ENCODE results near the gene CDCP1. TPM values are rescaled to one million over a fixed set of nuclear protein-coding genes. Genes with fewer than 3 reads are reported as not detected.

The CDCP1 gene
- total RNA-seq, 2 experiments from 2014 or later: 1.7 to 1.8 TPM

DNA sequence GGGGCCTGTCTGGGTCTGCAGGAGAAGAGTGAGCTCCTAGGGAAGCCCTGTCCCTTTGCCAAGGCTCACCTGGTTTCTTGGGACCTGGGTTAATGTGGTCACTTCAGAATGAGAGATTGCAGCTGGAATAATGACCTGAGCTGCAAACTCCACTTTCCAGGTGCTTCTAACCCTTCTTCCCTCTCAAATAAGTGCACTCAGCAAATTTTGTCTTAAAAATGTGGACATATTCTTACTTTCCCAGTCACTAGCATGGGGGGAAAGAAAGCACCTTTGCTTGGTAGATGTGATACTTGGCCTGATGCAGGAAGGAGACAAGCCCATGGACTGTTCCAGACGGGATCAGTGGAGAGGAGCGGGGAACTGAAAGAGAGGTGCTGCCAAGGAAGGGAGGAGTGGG, 38.9 kb upstream of the CDCP1 start:
- TF ChIP-seq, protein P1, sequence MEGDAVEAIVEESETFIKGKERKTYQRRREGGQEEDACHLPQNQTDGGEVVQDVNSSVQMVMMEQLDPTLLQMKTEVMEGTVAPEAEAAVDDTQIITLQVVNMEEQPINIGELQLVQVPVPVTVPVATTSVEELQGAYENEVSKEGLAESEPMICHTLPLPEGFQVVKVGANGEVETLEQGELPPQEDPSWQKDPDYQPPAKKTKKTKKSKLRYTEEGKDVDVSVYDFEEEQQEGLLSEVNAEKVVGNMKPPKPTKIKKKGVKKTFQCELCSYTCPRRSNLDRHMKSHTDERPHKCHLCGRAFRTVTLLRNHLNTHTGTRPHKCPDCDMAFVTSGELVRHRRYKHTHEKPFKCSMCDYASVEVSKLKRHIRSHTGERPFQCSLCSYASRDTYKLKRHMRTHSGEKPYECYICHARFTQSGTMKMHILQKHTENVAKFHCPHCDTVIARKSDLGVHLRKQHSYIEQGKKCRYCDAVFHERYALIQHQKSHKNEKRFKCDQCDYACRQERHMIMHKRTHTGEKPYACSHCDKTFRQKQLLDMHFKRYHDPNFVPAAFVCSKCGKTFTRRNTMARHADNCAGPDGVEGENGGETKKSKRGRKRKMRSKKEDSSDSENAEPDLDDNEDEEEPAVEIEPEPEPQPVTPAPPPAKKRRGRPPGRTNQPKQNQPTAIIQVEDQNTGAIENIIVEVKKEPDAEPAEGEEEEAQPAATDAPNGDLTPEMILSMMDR (IDR thresholded peaks at IDR 0.05): no peak
- POLR2A ChIA-PET: no interaction called here

GRCh38 chr3:45183872-45184262, 37.7 kb upstream of the CDCP1 start:
- no peaks in the 10 kb centered on the region for H3K27me3 Mint-ChIP-seq
- H3K4me3 Mint-ChIP-seq: no peak overlapping the region
- Histone ChIP-seq H3K4me3 (ENCODE audit: low read length) (no peak overlapping the region), H3K36me3 (ENCODE audit: insufficient read depth, low read length) (no peaks in the 10 kb centered on the region), H3K27ac (ENCODE audit: low read depth in 1 of 2, low read length in 2 of 2) (no peak overlapping the region), H3K27me3 (ENCODE audit: control insufficient read depth in 1 of 2, insufficient read depth in 2 of 2, low read length in 2 of 2) (peaks cover 0 to 5% of the 10 kb centered on the region in 2 experiments), H3K9me3 (ENCODE audit: control insufficient read depth in 1 of 2, insufficient read depth in 1 of 2, low read length in 2 of 2) (no peaks in the 10 kb centered on the region), H3K4me1 (ENCODE audit: insufficient read depth, low read length) (no peaks in the 10 kb centered on the region)
- POLR2A ChIA-PET: no interaction called here
- CTCF ChIA-PET: no interaction called here
- H3K36me3 Mint-ChIP-seq (ENCODE audit: low read depth): no peaks in the 10 kb centered on the region
- H3K4me1 Mint-ChIP-seq (ENCODE audit: low read depth): no peaks in the 10 kb centered on the region
- TF ChIP-seq, protein P1 (IDR thresholded peaks at IDR 0.05): no peak
- H3K9me3 Mint-ChIP-seq: no peaks in the 10 kb centered on the region
- no peak for DNase-seq
- no peak overlapping the region for H3K27ac Mint-ChIP-seq
- no peak for ATAC-seq (ENCODE audit: poor library complexity)
- intact Hi-C loops (cut with DNase I, micrococcal nuclease): no loop called here

More for the DNA sequence above, 38.9 kb upstream of the CDCP1 start:
- no peaks in the 10 kb centered on the region for H3K4me1 ChIP-seq (ENCODE audit: insufficient read depth, low read length)
- intact Hi-C loops (cut with DNase I, micrococcal nuclease): no loop called here
- Mint-ChIP-seq H3K4me1 (ENCODE audit: low read depth) (no peaks in the 10 kb centered on the region), H3K4me3 (no peak overlapping the region), H3K9me3 (no peaks in the 10 kb centered on the region), H3K36me3 (ENCODE audit: low read depth) (no peaks in the 10 kb centered on the region), H3K27me3 (no peaks in the 10 kb centered on the region), H3K27ac (no peak overlapping the region)
- H3K4me3 ChIP-seq (ENCODE audit: low read length): no peak overlapping the region
- ATAC-seq (ENCODE audit: poor library complexity) (no peak), DNase-seq (no peak)
- no peaks in the 10 kb centered on the region for H3K36me3 ChIP-seq (ENCODE audit: insufficient read depth, low read length)
- CTCF ChIA-PET: no interaction called here
- no peak overlapping the region for H3K27ac ChIP-seq (ENCODE audit: low read depth in 1 of 2, low read length in 2 of 2)
- H3K27me3 ChIP-seq (ENCODE audit: control insufficient read depth in 1 of 2, insufficient read depth in 2 of 2, low read length in 2 of 2): peaks cover 0 to 5% of the 10 kb centered on the region in 2 experiments
- no peaks in the 10 kb centered on the region for H3K9me3 ChIP-seq (ENCODE audit: control insufficient read depth in 1 of 2, insufficient read depth in 1 of 2, low read length in 2 of 2)

DNA sequence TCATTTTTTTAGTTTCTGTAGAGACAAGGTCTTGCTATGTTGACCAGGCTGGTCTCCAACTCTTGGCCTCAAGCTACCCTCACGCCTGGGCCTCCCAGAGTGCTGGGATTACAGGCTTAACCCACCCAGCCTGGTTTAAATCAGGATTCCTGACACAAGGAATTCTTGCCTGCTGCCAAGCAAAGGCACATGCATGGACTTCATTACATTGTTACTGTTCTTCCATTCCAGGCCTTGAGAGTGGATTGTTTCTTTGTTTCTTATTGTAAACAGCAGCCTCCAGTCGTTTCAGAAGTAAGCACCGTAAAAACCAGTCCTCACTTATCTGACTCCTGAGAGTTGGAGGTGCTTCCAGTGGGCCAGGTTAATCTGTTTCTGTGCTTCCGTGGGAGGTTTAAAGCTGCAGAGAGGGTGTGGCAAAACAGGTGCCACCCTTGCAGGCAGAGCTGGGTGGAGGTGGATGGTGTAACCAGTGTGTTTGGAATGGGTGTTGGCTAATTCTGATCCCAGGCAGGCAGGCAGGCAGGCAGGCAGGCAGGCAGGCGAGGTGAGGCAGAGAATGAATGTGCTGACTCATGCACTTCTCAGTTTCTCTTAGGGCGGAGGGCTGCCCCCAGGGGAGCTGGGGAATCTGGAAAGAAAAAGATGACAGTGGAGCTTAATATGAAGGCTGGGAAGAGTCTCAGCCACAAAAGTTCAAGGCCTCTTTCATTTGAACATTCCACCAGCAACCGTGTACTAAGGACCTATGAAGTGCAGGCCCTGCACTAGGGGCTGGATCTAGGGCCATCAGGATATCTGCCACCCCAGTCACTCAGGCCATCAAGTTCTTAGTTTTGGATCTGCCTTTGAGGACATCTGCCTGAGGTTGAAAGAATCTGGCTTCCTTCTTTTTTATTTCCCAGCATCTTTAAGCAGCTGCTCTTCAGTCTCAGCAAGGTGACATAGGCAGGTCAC, 37.0 kb upstream of the CDCP1 start:
- ATAC-seq (ENCODE audit: poor library complexity): no peak
- no peak overlapping the region for H3K27ac Mint-ChIP-seq
- no peaks in the 10 kb centered on the region for H3K4me1 Mint-ChIP-seq (ENCODE audit: low read depth)
- no peaks in the 10 kb centered on the region for H3K36me3 Mint-ChIP-seq (ENCODE audit: low read depth)
- TF ChIP-seq, protein P1 (IDR thresholded peaks at IDR 0.05): no peak
- Histone ChIP-seq H3K4me3 (ENCODE audit: low read length) (no peak overlapping the region), H3K9me3 (ENCODE audit: control insufficient read depth in 1 of 2, insufficient read depth in 1 of 2, low read length in 2 of 2) (no peaks in the 10 kb centered on the region), H3K4me1 (ENCODE audit: insufficient read depth, low read length) (no peaks in the 10 kb centered on the region), H3K36me3 (ENCODE audit: insufficient read depth, low read length) (no peaks in the 10 kb centered on the region), H3K27ac (ENCODE audit: low read depth in 1 of 2, low read length in 2 of 2) (no peak overlapping the region), H3K27me3 (ENCODE audit: control insufficient read depth in 1 of 2, insufficient read depth in 2 of 2, low read length in 2 of 2) (peaks cover 0 to 5% of the 10 kb centered on the region in 2 experiments)
- DNase-seq: no peak
- H3K27me3 Mint-ChIP-seq: no peaks in the 10 kb centered on the region
- POLR2A ChIA-PET: no interaction called here
- no peak overlapping the region for H3K4me3 Mint-ChIP-seq
- H3K9me3 Mint-ChIP-seq: no peaks in the 10 kb centered on the region
- intact Hi-C loops (cut with DNase I, micrococcal nuclease): no loop called here
- CTCF ChIA-PET: interaction anchor here (0.6 kb wide), 1 partner anchor 24 kb away, joined by 4 read pairs; no protein-coding TSS in a partner anchor
